MV-4-11 (cell line): Measurements from ENCODE around the gene SHISAL2A.

Experiments
- DNase-seq: peaks from one replicate; lab custom pipeline; 2025; lab: John Stamatoyannopoulos, UW

Gene SHISAL2A

GRCh38 chr1:52632732-52633290 is at the start of gene SHISAL2A:
Gene SHISAL2A (plus strand): TSS chr1:52633168. CDS start chr1:52633494, 326 bp downstream.
- no peak for DNase-seq

DNA sequence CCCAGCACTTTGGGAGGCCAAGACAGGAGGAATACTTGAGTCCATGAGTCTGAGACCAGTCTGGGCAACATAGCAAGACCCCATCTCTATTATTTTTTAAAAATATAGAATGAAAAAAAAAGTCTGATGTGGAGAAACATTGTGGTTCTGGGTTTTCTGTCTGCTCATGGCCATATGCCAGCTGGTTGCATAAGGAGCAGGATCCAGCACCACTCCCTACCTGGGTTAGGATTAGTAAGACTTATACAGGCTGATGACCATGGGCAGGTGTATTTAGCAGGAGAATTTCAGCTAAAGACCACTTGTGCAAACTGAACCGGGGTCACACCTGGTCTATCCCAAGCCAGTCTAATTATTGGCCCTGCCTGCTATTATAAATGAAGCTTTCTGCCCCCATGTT is 47.5 kb upstream of the SHISAL2A start:
- no peak for DNase-seq

DNA sequence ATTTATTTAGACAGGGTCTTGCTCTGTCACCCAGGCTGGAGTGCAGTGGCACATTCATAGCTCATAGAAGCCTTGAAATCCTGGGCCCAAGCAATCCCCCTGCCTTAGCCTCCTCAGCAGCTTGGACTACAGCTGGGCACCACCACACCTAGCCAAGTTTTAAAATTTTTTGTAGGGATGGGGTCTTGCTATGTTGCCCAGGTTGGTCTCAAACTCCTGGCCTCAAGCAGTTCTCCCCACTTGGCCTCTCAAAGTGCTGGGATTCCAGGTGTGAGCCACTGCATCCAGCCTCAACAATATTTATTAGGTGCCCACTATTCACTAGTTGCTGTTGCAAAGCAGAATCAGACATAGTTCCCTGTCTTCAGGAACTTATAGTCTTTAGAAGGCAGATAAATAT is 44.9 kb upstream of the SHISAL2A start:
- no peak for DNase-seq

GRCh38 chr1:52588535-52588934 is 44.4 kb upstream of the SHISAL2A start:
- peak; percentile 86 for DNase-seq

- no peak for DNase-seq
Observed at GRCh38 chr1:52590266-52590665, 42.7 kb upstream of the SHISAL2A start.

- DNase-seq, result no peak
Observed at GRCh38 chr1:52592637-52593323, 40.2 kb upstream of the SHISAL2A start.

DNA sequence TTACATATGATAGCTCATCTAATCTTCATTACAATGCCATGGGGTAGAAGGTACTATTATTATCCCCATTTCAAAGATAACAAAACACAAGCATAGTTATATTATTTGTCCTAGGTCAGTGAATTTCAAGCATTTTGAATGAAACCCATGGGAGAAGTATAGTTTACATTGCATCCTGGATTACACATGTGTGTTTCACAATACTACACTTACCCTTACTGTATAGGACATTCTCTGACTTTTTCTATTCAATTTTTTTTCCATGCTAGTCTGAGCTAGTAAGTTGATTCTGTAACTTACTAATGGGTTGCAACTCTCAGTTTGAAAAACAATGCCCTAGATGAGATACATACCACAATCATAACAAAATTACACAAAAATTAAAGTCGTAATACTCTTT is 39.5 kb upstream of the SHISAL2A start:
- DNase-seq, result no peak

DNA sequence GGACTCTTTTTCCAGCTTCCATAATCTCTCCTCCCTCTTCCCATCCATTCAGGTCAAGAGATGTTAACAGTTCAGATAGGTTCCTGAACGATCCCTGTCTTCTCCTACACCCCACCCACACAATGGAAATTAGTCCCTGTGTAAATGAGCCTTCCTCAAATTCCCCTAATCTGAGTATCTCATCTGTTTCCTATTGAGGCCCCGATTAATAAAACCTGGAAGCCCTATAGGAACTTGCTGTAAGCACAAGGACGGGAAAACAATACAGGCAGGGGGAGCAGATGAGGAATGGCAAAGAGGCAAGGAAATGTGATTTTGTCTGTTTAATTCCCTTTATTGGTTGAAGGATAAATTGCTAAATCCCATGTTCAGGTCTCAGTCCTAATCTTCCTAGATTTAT is 37.9 kb upstream of the SHISAL2A start:
- DNase-seq, result no peak

DNA sequence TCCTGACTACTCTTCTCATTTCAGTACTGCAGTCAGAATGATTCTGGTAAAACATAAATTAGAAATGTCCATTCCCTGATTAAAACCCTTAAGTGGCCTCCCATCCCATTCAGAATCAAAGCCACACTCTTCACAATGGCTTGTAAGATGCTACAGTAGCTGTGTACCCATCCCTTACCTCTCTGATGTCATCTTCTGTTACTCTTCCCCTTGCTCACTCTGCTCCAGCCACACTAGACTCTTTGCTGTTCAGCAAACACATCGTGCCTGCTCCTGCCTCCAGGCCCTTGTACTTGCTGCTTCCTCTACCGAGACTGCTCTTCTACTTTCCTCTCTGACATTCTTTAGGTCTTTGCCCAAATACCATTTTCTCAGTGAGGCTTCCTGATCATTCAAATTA is 35.1 kb upstream of the SHISAL2A start:
- no peak for DNase-seq

DNA sequence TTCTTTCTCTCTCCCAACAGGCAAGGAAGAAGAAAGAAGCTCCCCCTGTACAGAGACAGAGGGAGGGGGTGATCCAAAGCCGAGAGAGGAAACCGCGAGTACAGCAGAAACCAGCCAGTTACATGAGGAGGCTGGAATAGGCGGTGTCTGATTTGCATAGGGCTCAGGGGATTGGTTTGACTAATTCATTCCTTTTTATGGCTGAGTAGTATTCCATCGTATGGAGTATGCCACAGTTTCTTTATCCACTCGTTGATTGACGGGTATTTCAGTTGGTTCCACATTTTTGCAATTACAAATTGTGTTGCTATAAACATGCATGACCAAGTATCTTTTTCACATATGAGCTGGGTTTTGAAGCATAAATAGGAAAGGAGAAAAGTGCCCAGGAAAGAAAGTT is 34.2 kb upstream of the SHISAL2A start:
- no peak for DNase-seq

GRCh38 chr1:52599236-52599635 is 33.7 kb upstream of the SHISAL2A start:
- DNase-seq, result no peak

DNA sequence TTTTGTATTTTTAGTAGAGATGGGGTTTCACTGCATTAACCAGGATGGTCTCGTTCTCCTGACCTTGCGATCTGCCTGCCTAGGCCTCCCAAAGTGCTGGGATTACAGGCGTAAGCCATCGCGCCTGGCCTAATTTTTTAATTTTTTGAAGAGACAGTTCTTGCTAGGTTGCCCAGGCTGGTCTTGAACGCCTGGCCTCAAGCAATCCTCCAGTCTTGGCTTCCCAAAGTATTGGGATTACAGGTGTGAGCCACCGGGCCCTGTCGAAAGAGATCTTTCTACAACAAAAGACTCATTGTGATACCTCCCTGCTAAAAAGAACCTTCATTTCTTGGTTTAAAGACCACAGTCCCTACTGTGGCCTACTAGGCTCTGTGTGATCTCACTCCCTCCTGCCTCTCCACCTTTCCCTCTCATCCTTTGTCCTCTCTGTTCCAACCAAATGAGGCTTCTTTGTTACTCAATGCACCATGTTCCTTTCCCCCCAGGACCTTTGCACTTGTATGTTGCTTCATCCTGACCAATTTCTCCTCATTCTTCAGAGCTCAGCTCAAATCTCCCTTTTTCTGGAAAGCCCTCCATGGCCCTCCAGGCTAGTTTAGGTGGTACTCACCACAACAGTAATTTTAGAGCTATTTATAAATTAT is 32.3 kb upstream of the SHISAL2A start:
- DNase-seq, result no peak

- DNase-seq, result no peak
Observed at GRCh38 chr1:52601519-52601918, 31.4 kb upstream of the SHISAL2A start.

DNA sequence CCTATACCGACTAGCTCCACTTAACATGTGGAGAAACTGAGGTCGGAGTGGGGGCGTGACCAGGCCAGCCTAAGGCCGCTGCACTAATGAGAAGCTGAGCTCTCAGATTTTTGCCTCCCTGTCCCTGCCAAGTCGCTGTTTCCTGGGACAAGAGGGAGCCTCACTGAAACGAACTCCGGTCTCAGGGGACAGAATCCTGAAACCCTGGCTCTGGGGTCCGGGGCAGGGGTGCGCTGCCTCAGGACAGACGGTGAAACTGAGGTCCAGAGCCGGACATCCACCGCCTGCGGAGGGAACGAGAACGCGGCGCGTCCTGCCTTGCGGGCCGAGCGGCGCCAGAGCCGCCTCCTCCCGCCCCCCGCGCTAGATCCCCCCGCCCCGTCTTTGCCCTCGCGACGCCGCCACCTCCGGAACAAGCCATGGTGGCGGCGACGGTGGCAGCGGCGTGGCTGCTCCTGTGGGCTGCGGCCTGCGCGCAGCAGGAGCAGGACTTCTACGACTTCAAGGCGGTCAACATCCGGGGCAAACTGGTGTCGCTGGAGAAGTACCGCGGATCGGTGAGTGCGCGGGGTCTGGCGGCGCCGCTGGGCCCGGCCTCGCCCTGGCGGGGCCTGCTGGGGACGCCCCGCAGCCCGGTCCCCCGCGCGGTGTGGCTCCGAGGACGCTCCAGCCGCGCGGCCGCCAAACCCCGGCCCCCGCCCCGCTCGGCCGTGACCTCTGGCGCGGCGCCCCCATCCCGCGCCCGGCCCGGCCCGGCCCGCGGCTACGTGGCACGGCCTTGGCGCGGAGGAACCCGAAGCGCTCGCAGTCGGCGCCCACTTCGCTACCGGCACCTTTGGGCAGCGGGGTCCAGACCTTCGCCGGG is 30.7 kb upstream of the SHISAL2A start, which contains the start of gene GPX7:
TSS of gene GPX7 (plus strand) at position 381 of the 865 bp plus-strand sequence. CDS start at position 420, 39 bp downstream.
- no peak for DNase-seq

- DNase-seq, result no peak
Observed at GRCh38 chr1:52602856-52603600, 29.9 kb upstream of the SHISAL2A start.

DNA sequence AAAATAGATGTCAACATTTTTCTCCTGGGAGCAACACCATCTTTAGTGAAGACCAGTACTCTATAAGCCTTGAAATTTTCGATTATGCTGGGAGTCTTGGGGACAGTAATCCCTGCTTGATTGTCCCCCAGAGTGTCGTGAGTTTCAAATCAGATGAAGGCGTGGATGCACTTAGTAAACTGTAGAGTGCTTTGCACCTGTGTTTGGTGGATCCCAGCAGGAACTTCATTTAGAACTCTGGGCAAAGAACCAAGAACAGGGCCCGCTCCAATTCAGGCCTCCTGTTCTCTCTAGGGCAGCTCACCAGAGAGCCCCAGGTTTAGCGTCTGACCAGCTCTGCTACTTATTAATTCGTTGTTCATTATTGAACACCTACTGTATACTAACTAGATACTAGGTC is 29.3 kb upstream of the SHISAL2A start:
- DNase-seq, result no peak

DNA sequence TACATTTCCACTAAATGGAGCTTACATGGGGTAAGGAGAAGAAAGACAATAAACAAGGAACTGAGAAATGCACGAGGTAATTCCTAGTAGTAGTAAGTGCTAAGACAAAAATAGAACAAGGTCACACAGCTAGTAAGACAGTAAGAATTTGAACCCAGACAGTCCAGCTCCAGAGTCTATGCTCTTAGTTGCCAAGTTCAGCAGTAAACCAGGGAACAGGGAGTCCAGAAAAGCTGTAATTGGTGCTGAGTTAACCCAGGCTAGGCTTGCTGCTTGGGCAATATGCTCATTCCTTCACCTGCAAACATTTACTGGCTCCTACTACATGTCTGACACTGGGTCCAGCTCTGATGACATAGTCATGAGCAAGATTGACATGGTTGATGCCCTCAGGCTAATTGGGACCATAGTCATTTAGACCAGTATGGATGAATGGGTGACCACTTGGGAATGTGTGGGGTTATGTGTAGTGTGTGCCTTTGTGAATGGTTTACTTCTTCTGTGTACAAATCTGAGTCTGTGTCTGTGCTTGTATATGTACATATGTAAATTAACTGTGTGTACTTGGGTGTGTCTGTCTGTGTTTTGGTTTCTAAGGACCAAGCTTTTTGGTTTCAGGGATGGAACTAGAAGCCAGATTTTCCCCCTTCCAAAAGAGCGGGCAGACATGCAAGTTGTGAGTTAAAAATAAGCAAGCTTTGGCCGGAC is 28.8 kb upstream of the SHISAL2A start:
- peak; percentile 31 for DNase-seq

GRCh38 chr1:52613636-52614373 is 19.2 kb upstream of the SHISAL2A start:
- DNase-seq, result no peak

- DNase-seq, result no peak
Observed at GRCh38 chr1:52614671-52615070, 18.3 kb upstream of the SHISAL2A start.

DNA sequence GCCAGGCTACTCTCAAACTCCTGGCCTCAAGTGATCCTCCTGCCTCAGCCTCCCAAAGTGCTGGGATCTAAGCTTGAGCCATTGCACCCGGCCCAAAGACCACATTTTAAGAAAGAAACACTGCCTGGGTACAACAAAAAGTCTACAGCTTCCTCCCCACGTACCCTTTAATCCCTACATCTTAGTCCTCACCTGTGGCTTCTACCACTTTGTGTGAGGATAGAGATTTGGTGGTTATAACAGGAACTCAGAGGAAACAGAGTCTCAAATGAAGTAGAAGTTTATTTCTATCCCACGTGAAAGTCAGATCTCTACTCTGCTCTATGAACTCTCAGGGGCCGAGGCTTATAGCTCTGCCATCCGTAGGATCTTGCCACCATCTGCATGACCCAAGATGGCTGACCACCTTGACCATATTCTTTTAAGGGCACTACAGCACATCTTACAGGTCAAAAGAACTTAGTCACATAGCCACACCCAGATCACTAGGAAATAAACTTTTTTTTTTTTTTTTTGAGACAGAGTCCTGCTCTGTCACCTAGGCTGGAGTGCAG is 17.4 kb upstream of the SHISAL2A start:
- no peak for DNase-seq
